GM19023 (cell line): ENCODE data around the gene AFAP1L1.

ENCODE experiments used
- ATAC-seq: cut with Tn5 transposase; IDR thresholded peaks from one replicate; pipeline ENCODE4 v1.9.1; 2021; ENCODE audit warnings: mild to moderate bottlenecking, moderate library complexity; ENCODE audit not compliant: unreplicated experiment

AFAP1L1 gene

DNA sequence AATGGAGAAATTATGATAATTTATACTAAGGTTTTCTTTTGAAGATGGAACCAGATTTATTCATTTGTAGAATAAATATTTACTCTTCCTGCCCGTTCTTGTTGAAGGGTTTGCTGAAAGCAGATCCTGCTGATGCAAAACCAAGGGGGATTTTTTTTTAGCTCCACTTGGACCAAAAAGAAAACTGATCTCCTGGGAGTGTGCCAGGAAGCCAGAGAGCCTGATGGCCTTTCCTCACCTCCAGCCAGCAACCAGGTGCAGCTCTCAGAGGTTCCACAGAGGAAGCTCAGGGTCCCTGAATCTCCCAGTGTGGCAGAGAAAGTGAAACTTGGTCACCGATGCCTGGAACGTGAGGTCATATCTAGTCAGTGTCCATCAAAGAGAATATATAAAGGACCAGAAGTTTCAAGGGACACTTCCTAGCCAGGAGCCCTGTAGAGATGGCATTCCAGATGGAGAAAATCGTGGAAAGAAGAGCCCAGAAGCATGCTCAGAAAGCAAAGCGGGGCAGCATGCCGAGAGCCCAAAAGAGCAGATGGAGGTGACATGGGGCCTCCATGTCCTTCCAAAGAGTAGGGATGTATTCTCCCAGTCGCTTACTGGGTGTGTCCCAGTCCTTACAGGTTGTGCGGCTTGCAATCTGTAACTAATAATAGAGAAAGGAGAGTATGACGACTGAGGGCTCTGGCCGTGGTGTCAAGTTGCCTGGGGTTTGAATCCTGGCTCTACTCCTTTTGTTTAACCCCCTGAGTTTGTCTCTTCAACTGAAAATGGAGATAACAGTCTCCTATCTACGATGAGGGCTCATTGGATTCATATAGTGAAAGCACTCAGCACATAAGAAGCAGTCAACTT lies 12.2 kb downstream of the AFAP1L1 start:
- ATAC-seq = no peak

DNA sequence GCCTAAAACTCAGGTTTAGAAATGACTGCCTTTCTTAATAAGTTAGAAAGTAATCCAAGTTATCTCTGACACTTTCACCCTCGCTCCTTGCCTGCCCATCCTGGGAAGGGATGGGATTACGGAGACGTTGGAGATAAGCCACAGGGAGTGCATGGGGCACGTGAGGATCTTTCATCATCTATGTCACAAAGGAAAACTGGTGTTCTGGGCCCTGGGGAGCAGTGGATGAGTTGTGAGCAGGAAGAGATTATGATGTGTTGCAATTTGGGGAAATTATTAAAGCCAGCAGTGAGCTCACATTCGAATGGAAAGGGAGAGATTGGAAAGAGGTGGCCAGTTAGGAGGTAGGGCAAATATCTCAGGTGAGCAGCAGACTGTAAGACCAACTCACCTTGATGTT lies 12.8 kb downstream of the AFAP1L1 start:
- no peak for ATAC-seq

DNA sequence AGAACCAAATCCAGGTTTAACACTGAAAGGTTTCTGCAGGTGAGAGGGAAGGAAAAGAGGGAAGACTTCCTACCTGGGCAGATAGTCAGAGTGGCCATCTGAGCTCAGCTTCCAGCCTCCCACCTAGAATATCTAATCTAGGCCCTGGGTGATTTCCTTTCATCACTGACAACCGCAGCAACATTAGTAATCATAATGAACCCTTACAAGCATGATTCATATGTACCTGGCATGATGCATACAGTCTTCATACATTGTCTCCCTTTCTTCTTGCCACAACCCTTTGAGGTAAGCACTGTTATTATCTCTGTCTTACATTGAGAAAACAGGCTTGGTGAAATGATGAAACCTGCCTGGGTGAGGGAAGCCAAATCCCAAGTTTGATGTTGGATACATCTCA lies 13.5 kb downstream of the AFAP1L1 start:
- no peak for ATAC-seq

DNA sequence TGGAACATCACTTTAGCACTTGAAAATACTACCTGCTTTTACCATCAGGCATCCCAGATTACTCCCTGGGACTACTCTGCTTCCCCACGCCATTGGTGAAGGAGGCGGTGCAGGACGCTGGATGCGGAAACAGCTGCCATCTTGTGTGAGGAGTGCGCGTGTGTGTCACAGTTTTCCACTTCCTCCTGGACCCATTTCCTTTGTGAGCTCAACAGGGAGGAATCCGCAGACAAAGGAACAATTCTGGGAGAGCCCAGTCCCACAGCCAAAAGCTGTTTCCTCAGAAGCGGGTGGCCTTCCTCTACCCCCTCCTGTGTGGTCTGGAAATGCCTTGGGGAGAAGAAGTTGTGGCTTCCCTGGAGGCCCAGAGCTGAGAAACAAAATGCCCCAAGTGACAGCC lies 16.8 kb downstream of the AFAP1L1 start:
- ATAC-seq = no peak

DNA sequence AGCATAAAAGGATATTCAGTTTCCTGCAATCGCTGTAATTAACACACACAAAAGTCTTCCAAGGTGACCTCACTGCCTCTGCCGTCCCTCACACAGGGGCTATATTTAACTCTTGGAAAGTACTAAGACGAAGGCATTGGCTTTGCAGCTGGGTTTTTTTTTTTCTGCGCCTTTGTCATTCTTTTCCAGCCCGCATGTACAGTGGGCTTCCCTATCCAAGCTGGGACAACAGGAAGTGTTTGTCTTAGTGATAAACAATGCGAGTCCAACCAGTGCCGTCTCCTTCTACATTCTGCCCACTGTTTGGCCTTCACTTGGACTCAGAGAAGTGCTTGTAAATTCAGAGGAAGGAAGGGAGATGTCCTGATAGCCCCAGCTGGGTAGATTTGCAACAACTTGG lies 17.6 kb downstream of the AFAP1L1 start:
- ATAC-seq = no peak

DNA sequence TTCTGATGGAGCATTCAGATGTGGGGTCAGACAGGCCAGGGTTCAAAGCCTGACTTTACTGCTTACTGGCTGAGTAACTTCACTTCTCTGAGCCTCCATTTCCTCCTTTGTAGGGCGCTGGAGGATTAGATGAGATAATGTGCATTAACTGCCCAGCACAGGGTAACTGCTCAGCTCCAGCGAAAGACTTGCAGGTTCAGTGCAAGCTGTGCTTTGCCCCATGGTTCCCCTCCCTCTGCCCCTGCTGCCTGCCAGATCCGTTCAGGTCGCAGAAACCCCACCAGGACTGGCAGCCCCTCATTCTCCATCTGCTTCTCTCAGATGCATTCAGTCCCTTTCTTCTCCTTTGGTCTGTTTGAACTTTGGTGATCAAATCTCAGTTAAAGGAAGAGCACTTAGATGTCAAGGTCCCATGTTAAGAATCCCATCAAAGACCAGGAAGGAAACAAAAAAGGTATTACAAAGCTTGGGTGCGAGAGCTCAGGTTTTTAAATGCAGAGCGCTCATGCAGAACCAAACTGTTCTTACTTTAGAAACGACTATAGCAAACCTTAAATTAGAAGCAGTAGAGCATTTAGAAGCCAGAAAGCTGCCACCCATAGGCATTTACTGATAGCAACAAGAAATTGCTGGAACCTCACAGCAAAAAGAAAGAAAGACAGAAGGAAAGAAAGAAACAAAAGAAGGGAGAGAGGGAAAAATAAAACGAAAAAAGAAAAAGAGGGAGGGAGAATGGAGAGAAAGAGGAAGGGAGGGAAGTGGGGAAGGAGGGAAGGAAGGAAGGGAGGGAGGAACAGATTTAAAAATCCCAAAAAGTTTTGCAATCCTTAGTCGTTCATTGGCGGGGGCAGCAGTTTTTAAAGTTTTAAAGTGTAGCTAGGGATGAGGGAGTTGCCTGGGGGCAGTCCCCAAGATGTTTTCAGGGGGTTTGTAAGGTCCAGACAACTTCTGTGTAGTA lies 23.5 kb downstream of the AFAP1L1 start:
- ATAC-seq = no peak

DNA sequence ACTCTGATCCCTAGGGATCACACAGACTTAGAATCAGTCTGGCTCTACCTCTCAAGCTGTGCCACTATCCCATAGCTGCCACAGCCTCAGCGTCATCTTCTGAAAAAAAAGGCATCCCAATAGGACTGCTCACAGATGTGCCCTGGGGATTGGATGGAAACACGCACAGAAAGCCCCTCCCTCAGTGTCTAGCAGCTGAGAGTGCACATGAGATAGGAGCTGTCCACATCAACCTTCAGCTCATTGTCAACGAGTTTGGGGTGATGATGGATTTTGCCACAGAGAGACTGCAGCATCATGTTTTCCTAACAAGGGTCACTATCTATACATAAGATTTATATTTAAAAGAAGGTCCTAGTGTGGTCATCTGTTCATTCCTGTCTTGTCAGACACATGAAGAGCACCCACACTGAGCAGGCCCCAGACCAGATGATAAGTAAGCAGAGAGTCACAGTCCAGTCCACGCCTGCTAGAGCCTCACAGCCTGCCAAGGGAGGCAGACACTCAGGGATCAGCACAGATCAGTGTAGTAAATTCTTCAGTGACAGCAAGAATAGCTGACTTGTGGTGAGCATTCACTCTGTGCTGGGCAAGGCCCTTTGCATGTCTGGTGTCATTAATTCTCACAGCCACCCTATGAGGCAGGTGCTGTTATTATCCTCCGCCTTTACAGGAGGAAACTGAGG lies 25.8 kb downstream of the AFAP1L1 start:
- ATAC-seq = no peak

DNA sequence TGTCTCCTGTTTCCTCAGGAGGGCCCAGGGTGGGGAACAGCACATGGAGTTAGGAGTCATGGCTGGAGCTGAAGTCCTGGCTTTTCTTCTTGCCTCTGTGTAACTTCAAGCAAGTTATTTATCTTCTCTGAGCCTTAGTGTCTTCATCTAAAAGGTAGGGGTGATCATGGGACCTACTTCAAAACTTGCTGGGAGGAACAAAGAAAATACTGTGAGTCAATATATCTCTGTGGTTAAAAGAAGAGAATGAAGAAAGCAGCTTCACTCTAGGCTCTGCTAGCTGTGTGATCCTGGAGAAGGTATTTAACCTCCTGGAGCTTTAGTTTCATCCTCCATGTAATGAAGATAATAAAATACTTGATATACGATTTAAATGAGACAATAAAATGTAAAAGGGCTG lies 26.5 kb downstream of the AFAP1L1 start:
- no peak for ATAC-seq

DNA sequence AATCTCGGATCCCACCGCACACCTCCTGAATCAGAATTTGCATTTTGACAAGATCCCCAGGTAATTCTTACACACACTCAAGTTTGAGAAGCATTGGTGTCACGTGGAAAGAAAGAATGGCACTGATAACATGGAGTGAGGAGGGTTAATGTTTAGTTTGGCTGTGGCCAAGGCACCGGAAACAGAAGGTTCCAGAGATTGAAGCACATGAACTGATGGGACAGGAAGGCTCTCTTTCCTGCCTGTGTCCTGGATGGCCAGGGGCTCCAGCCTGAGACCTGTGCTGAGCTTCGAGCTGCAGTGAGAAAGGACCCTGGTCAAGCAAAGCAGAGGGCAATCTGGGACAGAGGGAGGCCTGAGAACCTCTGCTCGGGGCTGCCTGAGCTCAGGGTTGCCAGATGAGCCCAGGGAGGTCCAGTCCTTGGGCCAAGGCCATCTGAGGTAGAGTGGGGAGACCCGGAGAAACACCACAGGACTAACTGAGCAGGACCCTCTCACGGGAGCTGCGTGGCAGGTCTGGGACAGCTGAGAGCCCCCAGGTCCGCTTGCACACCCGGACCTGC lies 27.3 kb downstream of the AFAP1L1 start:
- no peak for ATAC-seq

DNA sequence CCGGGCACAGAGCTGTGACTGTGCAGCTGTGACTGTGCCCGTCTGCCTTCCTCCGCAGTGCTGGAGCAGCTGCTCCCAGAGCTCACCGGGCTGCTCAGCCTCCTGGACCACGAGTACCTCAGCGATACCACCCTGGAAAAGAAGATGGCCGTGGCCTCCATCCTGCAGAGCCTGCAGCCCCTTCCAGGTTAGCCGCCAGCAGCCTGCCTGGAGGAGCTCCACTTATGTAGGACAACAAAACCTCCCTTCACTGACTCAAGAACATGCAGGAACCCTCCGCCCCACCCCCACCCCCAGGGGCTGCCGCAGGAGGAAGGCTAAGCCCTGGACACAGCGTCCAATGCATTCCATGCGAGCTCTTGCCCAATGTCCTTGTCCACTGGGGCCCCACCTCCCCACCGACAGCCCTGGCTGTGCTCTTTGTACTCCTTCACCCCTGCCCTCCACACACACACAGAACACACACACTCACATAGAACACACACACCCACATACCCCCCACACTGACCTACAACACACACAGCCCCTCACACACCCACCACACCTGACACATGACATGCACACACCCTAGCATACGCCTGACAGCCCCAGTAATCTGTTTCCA lies 27.9 kb downstream of the AFAP1L1 start:
- no peak for ATAC-seq

DNA sequence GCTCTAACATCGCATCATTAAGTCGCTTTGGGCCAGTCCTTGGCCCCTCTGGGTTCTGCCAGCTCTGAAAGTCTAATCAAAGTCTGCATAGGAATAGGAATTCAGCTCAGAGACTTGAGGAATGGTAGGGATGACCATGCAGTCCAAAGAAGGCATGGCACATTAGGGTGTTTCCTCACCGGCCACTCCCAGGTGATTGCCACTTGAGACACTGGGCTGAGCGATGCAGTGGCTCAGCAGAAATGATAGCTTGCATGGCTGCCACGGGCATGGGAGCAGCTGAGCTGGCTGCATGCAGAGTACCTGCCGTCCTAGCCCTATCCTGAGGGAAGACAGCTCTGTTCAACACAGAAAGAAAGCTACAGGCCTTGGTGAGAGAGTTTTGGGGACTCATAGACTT lies 28.8 kb downstream of the AFAP1L1 start:
- ATAC-seq = no peak

DNA sequence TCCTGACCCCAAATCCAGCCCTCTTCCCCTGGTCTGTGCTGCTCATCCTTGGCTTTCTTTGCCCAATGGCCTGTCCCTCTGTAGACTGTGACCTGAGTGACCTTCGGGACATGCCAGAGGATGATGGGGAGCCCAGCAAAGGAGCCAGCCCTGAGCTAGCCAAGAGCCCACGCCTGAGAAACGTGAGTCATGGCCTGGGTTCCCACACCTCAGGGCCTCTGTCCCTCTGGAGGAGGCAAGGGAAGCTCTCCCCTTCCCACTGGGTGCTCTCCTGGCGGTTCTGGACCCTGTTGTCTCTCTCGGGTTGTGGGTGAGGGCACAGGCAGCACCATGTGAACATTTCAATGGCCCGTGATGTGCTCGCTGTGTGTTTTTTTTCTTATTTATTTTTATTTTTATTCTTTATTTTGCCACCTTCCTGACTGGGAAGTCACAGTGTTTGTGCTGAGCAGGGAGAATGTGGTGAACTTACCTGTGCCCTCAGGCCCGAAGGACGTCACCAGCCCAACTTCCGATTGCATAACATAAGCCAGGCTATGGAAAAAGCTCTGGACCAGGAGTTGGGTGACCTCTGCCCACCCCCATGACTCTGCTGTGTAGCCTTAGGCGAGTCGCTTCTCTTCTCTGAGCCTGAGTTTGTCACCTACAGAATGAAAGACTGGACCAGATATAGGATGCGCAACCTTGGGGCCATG lies 29.5 kb downstream of the AFAP1L1 start:
- ATAC-seq = no peak

DNA sequence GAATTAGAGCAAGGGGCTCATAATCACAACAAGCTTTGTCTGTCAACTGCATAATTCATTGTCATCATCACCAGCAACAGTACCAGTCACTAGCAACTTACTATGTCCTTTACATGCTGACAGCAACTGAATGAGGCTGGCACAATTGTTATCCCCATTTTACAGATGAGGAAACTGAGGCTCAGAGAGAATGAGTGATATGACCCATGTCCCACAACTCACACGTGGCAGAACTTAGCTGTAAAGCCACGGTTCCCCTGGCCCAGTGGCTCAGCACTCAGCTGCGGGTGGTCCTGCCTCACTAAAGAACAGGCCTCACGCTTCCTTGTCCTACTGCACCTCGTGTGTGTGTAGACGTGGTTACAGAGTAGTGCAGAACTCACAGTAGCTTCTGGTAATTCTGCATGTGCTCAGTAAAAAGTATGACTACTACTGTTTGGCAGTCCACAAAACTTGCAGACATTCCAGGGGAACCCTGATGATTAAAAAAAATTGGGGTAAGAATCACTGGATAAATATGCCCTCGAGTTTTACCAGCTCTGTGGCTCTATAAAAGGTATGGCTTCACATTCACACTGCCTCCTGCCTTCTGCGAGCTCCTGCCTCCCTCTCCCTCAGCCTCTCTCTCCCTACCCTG lies 30.2 kb downstream of the AFAP1L1 start:
- no peak for ATAC-seq

DNA sequence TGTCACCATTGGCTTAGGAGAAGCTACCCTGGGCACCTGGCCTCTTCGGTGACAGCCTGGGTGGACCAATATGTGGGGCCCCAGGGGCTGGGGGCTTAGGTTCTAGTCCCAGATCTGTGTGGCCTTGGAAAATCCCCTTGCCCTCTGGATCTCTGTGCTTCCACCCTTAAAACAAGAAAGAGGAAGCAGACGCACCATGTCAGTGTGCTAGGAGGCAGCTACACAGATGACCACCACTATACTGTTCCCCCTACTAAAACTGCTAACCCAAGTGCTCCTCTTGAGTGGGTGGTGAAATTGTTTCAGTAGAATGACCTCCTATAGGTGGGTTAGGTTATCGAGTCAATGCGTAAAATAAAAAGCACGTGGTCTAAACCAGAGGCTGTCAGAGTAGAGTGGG lies 31.0 kb downstream of the AFAP1L1 start:
- no peak for ATAC-seq

DNA sequence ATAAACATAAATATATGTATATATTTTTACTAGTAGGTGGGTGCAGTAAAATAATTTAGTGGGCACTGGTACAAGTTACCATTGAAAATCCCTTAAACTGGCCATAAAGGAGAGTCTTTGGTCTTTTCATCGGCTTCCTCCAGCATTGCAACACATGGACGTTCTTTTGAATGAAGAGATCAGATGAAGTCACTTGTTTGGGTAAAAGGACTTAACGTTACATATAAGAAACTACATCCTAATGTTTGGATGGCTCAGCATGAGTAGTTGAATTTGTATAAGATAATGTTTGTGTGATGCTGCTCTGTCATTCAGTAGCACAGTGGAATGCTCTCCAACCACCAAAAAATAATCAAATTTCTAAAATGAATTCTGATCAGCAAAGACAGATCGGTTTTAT lies 31.6 kb downstream of the AFAP1L1 start:
- ATAC-seq = no peak

DNA sequence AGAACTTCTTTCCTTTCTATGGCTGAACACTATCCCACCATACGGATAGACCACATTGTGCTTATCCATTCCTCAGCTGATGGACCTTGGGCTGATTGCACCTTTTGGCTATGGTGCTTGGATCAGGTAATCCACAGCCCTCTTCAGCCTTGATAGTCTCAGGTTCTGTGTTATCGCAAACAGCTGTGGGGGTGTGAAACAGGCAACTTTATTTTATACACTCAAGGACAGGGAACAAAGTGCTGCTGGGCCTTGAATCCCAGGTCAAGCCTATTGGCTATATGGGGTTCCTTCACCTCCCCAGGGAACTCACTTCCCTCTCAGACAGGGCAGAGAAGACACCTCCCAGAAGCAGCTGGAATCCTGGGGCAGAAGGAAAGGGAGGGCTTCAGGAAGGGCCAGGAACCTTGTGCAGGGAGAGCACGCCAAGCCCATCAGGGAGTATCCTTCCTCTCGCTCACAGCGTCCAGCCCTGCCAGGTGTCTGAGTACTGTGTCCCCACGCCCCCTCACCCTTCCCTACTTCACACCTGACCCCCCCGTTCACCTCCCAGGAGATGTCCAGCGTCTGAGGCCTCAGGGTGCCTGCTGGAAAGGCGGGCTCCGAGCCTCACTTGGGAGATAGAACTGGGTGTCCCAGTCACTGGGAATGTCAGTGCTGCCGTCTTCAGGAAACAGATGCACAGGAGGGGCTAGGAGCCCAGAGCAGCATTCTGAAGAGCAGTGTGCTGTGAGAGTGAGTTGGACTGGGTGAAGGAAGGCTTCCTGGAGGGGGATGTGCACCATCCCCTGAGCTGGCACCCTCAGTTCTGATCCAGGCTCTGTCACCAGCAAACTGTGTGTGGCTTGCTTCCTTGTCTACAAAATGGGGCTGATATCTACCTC lies 32.8 kb downstream of the AFAP1L1 start:
- ATAC-seq = no peak

DNA sequence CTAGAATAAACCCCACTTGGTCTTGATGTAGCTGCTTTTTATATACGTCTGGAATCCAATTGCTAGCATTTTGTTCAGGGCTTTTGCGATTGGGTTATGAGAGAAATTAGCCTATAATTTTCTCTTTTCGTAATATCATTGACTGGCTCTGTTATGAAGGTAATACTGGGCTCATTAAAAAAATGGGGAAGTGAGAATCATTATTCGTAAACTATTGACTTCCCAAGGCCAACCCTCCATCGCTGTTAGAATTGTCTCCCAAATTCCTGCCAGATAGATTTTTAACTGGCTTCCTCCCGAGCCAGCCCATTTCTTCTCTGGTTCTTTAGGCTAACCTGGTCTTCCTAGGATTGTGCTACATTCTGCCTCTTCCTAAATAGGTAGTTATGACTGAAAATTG lies 37.7 kb downstream of the AFAP1L1 start:
- no peak for ATAC-seq

DNA sequence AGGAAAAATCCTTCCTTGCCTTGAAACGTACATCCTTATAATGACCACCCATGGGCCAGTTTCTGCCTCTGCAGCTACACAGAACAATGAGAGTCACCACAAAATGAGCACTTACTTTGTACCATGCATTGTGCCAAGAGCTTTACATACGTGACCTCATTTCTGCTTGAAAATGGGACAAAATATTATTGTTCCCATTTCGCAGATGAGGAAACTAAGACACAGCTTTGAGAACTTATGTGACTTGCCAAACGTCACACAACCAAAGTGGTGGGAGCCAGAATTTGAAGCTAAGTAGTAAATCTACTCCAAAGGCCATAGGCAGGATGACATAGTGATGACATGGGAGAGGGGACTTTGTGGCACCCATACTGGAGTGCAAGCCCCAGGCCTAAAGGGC lies 38.8 kb downstream of the AFAP1L1 start:
- no peak for ATAC-seq
